Small intestine (tissue), 7 donors: ENCODE results near the gene ALDH1L2. TPM values are rescaled to one million over a fixed set of nuclear protein-coding genes. Genes with fewer than 3 reads are reported as not detected.

Experiments used
- DNase-seq, 2 donors: peaks; one replicate each; pipeline versions ENCODE4 v3.0.0 to v3.0.0-alpha.2; 2013
- FAIRE-seq: peaks from 2 replicates; lab custom pipeline; 2012; peaks lifted over from hg19 to GRCh38; lab: Jason Lieb, UNC
- H3K27ac ChIP-seq, 3 donors: one replicate each; pipeline ENCODE4 v1.5.1; 2013; ENCODE audit warnings: low read length in 2 of 3, mild to moderate bottlenecking in 2 of 3, control low read depth in 1 of 3, inconsistent platforms in 1 of 3, low read depth in 1 of 3, moderate library complexity in 1 of 3
- H3K27me3 ChIP-seq, 3 donors: one replicate each; pipeline ENCODE4 v1.6.1; 2013; ENCODE audit warnings: low read length in 3 of 3, inconsistent platforms in 1 of 3; ENCODE audit not compliant: control insufficient read depth in 3 of 3, insufficient read depth in 3 of 3
- H3K36me3 ChIP-seq, 3 donors: one replicate each; pipeline ENCODE4 v1.6.1; 2013; ENCODE audit warnings: low read length in 3 of 3, inconsistent platforms in 1 of 3, low read depth in 1 of 3, mild to moderate bottlenecking in 1 of 3, moderate library complexity in 1 of 3; ENCODE audit not compliant: control insufficient read depth in 3 of 3, insufficient read depth in 2 of 3
- H3K4me1 ChIP-seq, 3 donors: one replicate each; pipeline ENCODE4 v1.6.1; 2013; ENCODE audit warnings: low read length in 2 of 3, inconsistent platforms in 1 of 3, low read depth in 1 of 3, mild to moderate bottlenecking in 1 of 3, moderate library complexity in 1 of 3; ENCODE audit not compliant: control insufficient read depth in 3 of 3, insufficient read depth in 2 of 3
- H3K4me3 ChIP-seq, 3 donors: one replicate each; pipeline ENCODE4 v1.5.1; 2013; ENCODE audit warnings: low read length in 3 of 3, control low read depth in 1 of 3, inconsistent platforms in 1 of 3, low read depth in 1 of 3, mild to moderate bottlenecking in 1 of 3, moderate library complexity in 1 of 3
- H3K9me3 ChIP-seq, 2 donors: one replicate each; pipeline ENCODE4 v1.6.1; 2013; ENCODE audit warnings: low read depth in 1 of 2, low read length in 1 of 2; ENCODE audit not compliant: control insufficient read depth in 2 of 2, insufficient read depth in 1 of 2
- WGBS, 3 donors: extraction: QIAGEN DNeasy Blood & Tissue Kit; methylation state at CpG; one replicate each; pipeline ENCODE4 v1.1.7; 2013; 5-methylcytosine and 5-hydroxymethylcytosine counted together
- polyA plus RNA-seq, 4 donors: library from polyadenylated mRNA; stranded (reverse) in 3 of 4; unstranded in 1 of 4; fragments of 200-250 nt in 3 of 4; fragments of 120-200 nt in 1 of 4; gene quantifications; one replicate each; pipeline versions ENCODE4 v1.2.1 to v1.2.3, GENCODE V29; 2013
- donor health status: healthy with polysubstance abuse.
- donor health status: control.
- donor health status: control.
- donor health status: Bipolar disorder and iron deficiency.
- donor health status: healthy.

ALDH1L2 gene
- polyA plus RNA-seq, 4 donors: 0.22 to 1.7 (median 0.65) TPM

DNA sequence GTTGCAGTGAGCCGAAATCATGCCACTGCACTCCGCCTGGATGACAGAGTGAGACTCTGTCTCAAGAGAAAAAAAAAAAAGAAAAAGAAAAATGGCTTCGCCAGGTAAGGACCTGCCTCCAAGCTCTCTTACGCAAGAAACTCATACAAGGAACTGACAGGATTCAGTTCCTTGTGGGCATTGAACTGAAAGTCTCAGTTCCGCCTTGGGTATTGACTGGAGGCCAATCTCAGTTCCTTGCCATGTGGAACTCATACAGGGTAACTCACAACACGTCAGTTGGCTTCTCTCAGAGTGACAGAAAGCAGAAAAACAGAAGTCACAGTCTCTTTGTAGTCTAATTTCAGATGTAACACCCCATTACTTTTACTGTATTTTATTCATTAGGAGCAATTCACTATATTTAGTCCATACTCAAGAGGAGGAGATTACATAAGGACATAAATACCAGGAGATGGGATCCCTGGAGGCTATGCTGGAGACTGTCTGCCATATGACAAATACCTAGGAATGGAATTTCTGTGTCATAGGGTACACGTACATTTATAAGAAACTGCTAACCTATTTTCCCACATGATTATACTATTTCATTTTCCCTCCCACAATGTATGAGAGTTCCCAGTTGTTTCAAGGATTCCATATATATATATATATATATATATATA is 109.5 kb downstream of the ALDH1L2 start:
- Histone ChIP-seq H3K27me3 (no peaks in the 10 kb centered on the region), H3K9me3 (no peaks in the 10 kb centered on the region), H3K4me3 (no peak overlapping the region), H3K27ac (no peak overlapping the region), H3K4me1 (no peaks in the 10 kb centered on the region), H3K36me3 (no peaks in the 10 kb centered on the region)
- FAIRE-seq (no peak), DNase-seq (no peak)
- 81 to 94% (median 87%) methylated on average over 7 of the region's 7 CpGs for WGBS, 3 donors

DNA sequence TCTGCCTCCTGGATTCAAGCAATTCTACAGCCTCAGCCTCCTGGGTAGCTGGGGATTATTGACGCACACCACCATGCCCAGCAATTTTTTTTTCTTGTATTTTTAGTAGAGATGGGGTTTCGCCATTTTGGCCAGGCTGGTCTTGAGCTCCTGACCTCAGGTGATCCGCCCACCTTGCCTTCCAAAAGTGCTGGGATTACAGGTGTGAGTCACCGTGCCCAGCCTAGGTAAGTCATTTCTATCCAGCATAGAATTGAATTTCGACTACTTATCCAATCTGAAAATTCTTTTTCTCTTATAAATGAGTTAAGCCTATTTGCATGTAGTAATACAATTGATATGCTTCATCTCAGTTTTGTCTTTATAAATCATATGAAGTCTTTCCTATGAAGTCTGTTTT is 111.0 kb downstream of the ALDH1L2 start:
- no peak overlapping the region for H3K27ac ChIP-seq
- no peaks in the 10 kb centered on the region for H3K9me3 ChIP-seq
- WGBS, 3 donors: 89 to 93% (median 91%) methylated on average over 5 of the region's 5 CpGs
- H3K4me1 ChIP-seq: no peaks in the 10 kb centered on the region
- DNase-seq (no peak), FAIRE-seq (no peak)
- H3K36me3 ChIP-seq: no peaks in the 10 kb centered on the region
- H3K4me3 ChIP-seq: no peak overlapping the region
- no peaks in the 10 kb centered on the region for H3K27me3 ChIP-seq

DNA sequence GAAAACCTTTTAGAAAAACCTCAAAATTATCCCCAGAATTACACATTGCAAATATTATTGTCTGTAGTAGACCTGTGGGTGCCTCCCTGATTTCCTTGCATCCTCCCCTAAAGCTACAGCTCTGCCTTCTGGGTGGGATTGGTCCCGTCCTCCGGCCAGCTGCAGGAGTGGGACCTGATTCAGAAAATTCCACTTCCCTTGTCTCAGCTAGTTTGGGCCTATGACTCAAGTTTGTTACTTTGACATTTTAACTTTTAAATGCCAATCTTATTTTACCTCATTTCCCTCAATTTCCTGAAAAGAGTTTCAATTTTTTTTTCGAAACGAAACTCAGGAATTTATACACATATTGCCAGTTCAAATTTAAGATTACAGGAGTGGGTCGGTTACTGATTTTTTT is 113.0 kb downstream of the ALDH1L2 start:
- Histone ChIP-seq H3K9me3 (no peaks in the 10 kb centered on the region), H3K27ac (no peak overlapping the region), H3K4me3 (no peak overlapping the region), H3K36me3 (no peaks in the 10 kb centered on the region), H3K4me1 (no peaks in the 10 kb centered on the region), H3K27me3 (no peaks in the 10 kb centered on the region)
- no peak for DNase-seq
- 72 to 94% (median 90%) methylated on average over 5 of the region's 5 CpGs for WGBS, 3 donors
- FAIRE-seq: no peak

Other genes starting within 250 kb of the ALDH1L2 start
- 10 to 100 TPM in 3 of 4 donors, 1 to 10 TPM in 1; 2.1 to 27.5 (median 16.0) TPM for gene SLC41A2, start 126.2 kb downstream of the ALDH1L2 start, polyA plus RNA-seq
- gene NOPCHAP1, start 98.1 kb downstream of the ALDH1L2 start, polyA plus RNA-seq: 10 to 100 TPM in 1 of 4 donors, 1 to 10 TPM in 3; 5.4 to 10.7 (median 7.7) TPM
- gene WASHC4, start 23.3 kb upstream of the ALDH1L2 start, polyA plus RNA-seq: 10 to 100 TPM; 11.7 to 65.2 (median 13.7) TPM
- gene APPL2, start 151.7 kb upstream of the ALDH1L2 start, polyA plus RNA-seq: 10 to 100 TPM; 22.8 to 96.4 (median 82.8) TPM
- 10 to 100 TPM; 14.2 to 44.7 (median 36.0) TPM for gene C12orf75, start 246.2 kb upstream of the ALDH1L2 start, polyA plus RNA-seq